Loucy (cell line): ENCODE results near the gene RNF181.

Source experiments
- CTCF ChIP-seq: fragments of 200-600 bp; sonication (generic); conservative IDR thresholded peaks from 2 replicates; pipeline ENCODE4 v1.5.1; 2014; ENCODE audit warnings: mild to moderate bottlenecking, antibody characterized with exemption, low read length
- EZH2phosphoT487 ChIP-seq: fragments of 200-600 bp; IDR thresholded peaks from 2 replicates; pipeline ENCODE4 v1.6.1; 2018; ENCODE audit warnings: antibody characterized with exemption, mild to moderate bottlenecking, moderate library complexity, borderline replicate concordance

DNA sequence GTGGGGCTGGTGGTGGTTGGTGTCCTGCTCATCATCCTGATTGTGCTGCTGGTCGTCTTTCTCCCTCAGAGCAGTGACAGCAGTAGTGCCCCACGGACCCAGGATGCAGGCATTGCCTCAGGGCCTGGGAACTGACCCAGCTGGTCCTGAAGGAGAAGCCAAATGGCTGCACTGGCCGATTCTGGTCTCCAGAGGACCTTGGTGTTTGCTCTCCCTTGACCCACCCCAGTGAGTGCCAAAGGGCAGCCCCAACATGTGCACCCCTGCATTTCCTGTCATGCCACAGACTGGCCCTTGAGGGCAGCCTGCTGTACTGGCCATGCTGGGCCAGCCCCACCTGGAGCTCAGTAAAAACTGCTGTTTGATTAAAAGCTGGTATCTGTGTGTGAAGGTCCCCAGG, 2.5 kb upstream of the RNF181 start:
- TF ChIP-seq CTCF = no peak
- TF ChIP-seq EZH2phosphoT487 = no peak
